DOHH2 (cell line): ENCODE measurements around the gene ST3GAL3.

Experiments used
- H3F3A ChIP-seq: fragments of 200-600 bp; sonication (generic), shearing (Covaris generic); 2 replicates; pipeline ENCODE4 v1.6.0; 2016; ENCODE audit warnings: antibody characterized with exemption, mild to moderate bottlenecking; ENCODE audit not compliant: control insufficient read depth, insufficient read depth
- H3K27ac ChIP-seq: fragments of 200-600 bp; sonication (generic); 2 replicates; pipeline ENCODE4 v1.5.1; 2014; ENCODE audit warnings: low read depth, mild to moderate bottlenecking, low read length, moderate library complexity
- H3K27me3 ChIP-seq: fragments of 200-600 bp; sonication (generic); 2 replicates; pipeline ENCODE4 v1.6.1; 2014; ENCODE audit warnings: mild to moderate bottlenecking, low read length, mixed read lengths; ENCODE audit not compliant: control insufficient read depth
- H3K36me3 ChIP-seq: fragments of 200-600 bp; sonication (generic); 2 replicates; pipeline ENCODE4 v1.6.1; 2014; ENCODE audit warnings: mild to moderate bottlenecking, low read length, moderate library complexity, mixed read lengths; ENCODE audit not compliant: control insufficient read depth
- H3K4me1 ChIP-seq: fragments of 200-600 bp; sonication (generic); 2 replicates; pipeline ENCODE4 v1.6.1; 2014; ENCODE audit warnings: mild to moderate bottlenecking, low read length, mixed read lengths; ENCODE audit not compliant: control insufficient read depth
- H3K4me2 ChIP-seq: fragments of 200-600 bp; sonication (generic); 2 replicates; pipeline ENCODE4 v1.6.0; 2014; ENCODE audit warnings: mild to moderate bottlenecking, low read length, moderate library complexity
- H3K4me3 ChIP-seq: fragments of 200-600 bp; sonication (generic); 2 replicates; pipeline ENCODE4 v1.5.1; 2014; ENCODE audit warnings: mild to moderate bottlenecking, low read length, mixed read lengths
- H3K79me2 ChIP-seq: fragments of 200-600 bp; sonication (generic); 2 replicates; pipeline ENCODE4 v1.6.1; 2014; ENCODE audit warnings: mild to moderate bottlenecking, low read length, mixed read lengths; ENCODE audit not compliant: control insufficient read depth
- H3K9me2 ChIP-seq: fragments of 200-600 bp; sonication (generic); replicated peaks from 2 replicates; pipeline ENCODE4 v1.6.1; 2014; ENCODE audit warnings: mild to moderate bottlenecking, low read length, mixed read lengths; ENCODE audit not compliant: control insufficient read depth
- H3K9me3 ChIP-seq: fragments of 200-600 bp; sonication (generic); 2 replicates; pipeline ENCODE4 v1.6.1; 2014; ENCODE audit warnings: antibody characterized with exemption, low read length, mixed read lengths; ENCODE audit not compliant: control insufficient read depth, insufficient read depth
- H4K20me1 ChIP-seq: fragments of 200-600 bp; sonication (generic); 2 replicates; pipeline ENCODE4 v1.6.0; 2014; ENCODE audit warnings: low read depth, mild to moderate bottlenecking, antibody characterized with exemption, low read length, moderate library complexity; ENCODE audit not compliant: control insufficient read depth, insufficient read depth
- EZH2phosphoT487 ChIP-seq: fragments of 200-600 bp; sonication (generic); IDR thresholded peaks from 2 replicates; pipeline ENCODE4 v1.6.1; 2017; ENCODE audit warnings: borderline replicate concordance, mild to moderate bottlenecking, antibody characterized with exemption, low read length, moderate library complexity, mixed read lengths
- TF ChIP-seq, protein P1 (sequence below): fragments of 200-600 bp; sonication (generic); IDR thresholded peaks from one replicate; pipeline ENCODE4 v1.5.1; 2014; ENCODE audit warnings: antibody characterized with exemption, mild to moderate bottlenecking, low read depth, low read length; ENCODE audit not compliant: poor library complexity, severe bottlenecking

Gene ST3GAL3

DNA sequence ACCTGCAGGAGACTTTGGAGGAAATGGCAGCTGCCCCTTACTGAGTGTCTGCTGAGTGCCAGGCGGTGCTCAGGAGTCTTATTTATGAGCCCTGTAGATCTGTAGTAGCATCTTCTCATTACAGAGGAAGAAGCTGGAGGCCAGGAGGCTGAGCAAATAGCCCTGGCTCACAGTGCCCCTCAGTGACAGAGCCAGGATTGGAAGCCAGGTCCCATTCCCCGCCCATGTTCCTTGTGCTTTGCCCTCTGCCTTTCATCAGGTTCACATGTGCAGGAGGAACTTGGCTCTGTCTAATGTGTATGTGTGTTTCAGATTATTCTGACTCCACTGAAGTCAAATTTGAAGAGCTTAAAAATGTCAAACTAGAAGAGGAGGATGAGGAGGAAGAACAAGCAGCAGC, 36.1 kb upstream of the ST3GAL3 start:
- peaks cover 77% of the 10 kb centered on the region for H3K36me3 ChIP-seq

DNA sequence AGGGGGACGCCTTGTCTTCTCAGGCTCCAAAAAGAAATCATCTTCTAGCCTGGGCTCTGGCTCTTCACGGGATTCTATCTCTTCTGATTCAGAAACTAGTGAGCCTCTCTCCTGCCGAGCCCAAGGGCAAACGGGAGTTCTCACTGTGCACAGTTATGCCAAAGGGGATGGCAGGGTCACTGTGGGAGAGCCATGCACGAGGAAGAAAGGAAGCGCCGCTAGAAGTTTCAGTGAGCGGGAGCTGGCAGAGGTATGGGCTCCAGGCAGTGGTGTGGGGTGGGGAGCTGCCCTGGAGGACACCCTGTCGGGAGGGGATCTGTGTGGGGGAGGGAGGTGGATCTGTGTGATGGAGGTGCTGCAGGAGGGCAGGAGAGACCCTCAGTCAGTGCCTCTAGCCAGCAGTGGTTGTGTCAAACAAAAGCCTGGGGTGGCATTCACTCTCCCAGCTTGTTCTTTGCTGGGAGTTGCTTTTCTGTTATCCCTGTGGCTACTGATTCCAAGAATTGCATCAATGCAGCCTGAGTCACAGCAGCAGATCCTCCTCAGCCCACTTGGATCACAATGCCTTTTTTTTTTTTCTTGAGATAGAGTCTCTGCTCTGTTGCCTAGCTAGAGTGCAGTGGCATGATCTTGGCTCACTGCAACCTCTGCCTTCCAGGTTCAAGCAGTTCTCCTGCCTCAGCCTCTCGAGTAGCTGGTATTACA, 35.6 kb upstream of the ST3GAL3 start:
- H3K27me3 ChIP-seq, result no peaks in the 10 kb centered on the region
- H3K4me1 ChIP-seq, result peaks cover 2% of the 10 kb centered on the region
- H3K36me3 ChIP-seq, result peaks cover 71% of the 10 kb centered on the region
- no peaks in the 10 kb centered on the region for H3K79me2 ChIP-seq
- H3K4me3 ChIP-seq, result no peak overlapping the region
- no peak overlapping the region for H3K27ac ChIP-seq
- H3K9me2 ChIP-seq, result no peaks in the 10 kb centered on the region
- TF ChIP-seq, protein P1, sequence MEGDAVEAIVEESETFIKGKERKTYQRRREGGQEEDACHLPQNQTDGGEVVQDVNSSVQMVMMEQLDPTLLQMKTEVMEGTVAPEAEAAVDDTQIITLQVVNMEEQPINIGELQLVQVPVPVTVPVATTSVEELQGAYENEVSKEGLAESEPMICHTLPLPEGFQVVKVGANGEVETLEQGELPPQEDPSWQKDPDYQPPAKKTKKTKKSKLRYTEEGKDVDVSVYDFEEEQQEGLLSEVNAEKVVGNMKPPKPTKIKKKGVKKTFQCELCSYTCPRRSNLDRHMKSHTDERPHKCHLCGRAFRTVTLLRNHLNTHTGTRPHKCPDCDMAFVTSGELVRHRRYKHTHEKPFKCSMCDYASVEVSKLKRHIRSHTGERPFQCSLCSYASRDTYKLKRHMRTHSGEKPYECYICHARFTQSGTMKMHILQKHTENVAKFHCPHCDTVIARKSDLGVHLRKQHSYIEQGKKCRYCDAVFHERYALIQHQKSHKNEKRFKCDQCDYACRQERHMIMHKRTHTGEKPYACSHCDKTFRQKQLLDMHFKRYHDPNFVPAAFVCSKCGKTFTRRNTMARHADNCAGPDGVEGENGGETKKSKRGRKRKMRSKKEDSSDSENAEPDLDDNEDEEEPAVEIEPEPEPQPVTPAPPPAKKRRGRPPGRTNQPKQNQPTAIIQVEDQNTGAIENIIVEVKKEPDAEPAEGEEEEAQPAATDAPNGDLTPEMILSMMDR, result no peak
- no peak for TF ChIP-seq EZH2phosphoT487
- H3F3A ChIP-seq, result no peaks in the 10 kb centered on the region
- no peaks in the 10 kb centered on the region for H4K20me1 ChIP-seq
- no peaks in the 10 kb centered on the region for H3K9me3 ChIP-seq
- H3K4me2 ChIP-seq, result no peak overlapping the region

More for the DNA sequence above, 36.1 kb upstream of the ST3GAL3 start:
- Histone ChIP-seq H3K27me3 (no peaks in the 10 kb centered on the region), H4K20me1 (no peaks in the 10 kb centered on the region), H3K27ac (no peak overlapping the region), H3F3A (no peaks in the 10 kb centered on the region), H3K79me2 (no peaks in the 10 kb centered on the region), H3K4me2 (no peak overlapping the region), H3K9me2 (no peaks in the 10 kb centered on the region), H3K4me1 (no peaks in the 10 kb centered on the region), H3K4me3 (no peak overlapping the region), H3K9me3 (no peaks in the 10 kb centered on the region)
- TF ChIP-seq, protein P1, result no peak
- TF ChIP-seq EZH2phosphoT487, result no peak

DNA sequence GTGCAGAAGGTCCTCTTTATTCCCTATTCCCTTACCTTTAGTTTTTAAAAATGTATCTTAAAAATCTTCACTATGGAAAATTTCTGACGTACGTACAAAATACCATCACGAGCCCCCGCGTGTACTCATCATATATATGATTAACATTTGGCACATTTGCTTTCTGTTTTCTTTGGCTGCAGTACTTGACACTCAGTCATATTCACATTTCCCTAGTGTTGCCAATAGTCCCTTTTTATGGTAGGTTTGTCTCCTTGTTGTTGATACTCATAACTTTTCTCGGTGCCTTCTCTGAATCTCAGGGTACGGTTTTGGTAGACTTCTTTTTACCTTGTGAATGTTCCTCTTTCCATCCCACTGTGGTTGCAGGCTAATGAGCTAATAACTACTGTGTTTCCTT, 34.1 kb upstream of the ST3GAL3 start:
- H3F3A ChIP-seq, result no peaks in the 10 kb centered on the region
- no peaks in the 10 kb centered on the region for H3K9me3 ChIP-seq
- peaks cover 59% of the 10 kb centered on the region for H3K36me3 ChIP-seq
- H3K4me2 ChIP-seq, result no peak overlapping the region
- H3K27me3 ChIP-seq, result no peaks in the 10 kb centered on the region
- no peaks in the 10 kb centered on the region for H4K20me1 ChIP-seq
- H3K9me2 ChIP-seq, result no peaks in the 10 kb centered on the region
- H3K4me1 ChIP-seq, result peaks cover 13% of the 10 kb centered on the region
- H3K27ac ChIP-seq, result no peak overlapping the region
- no peaks in the 10 kb centered on the region for H3K79me2 ChIP-seq
- no peak for TF ChIP-seq EZH2phosphoT487
- TF ChIP-seq, protein P1, result no peak
- H3K4me3 ChIP-seq, result no peak overlapping the region
